Neural progenitor cell (in vitro differentiated cells): ENCODE measurements around the gene CGREF1. TPM values are rescaled to one million over a fixed set of nuclear protein-coding genes. Genes with fewer than 3 reads are reported as not detected.

Experiments
- DNase-seq: peaks from one replicate; pipeline ENCODE4 v3.0.0-alpha.2; 2016; ENCODE audit warnings: low spot score
- H2AFZ ChIP-seq: fragments of 200-600 bp; sonication (generic); replicated peaks from 2 replicates; pipeline ENCODE4 v1.6.1; 2016; ENCODE audit warnings: antibody characterized with exemption
- H3F3A ChIP-seq: fragments of 200-600 bp; sonication (generic); 2 replicates; pipeline ENCODE4 v1.6.1; 2016; ENCODE audit warnings: antibody characterized with exemption, low read depth
- H3K27ac ChIP-seq: fragments of 200-600 bp; sonication (generic); 2 replicates; pipeline ENCODE4 v1.5.1; 2016; ENCODE audit warnings: mild to moderate bottlenecking
- H3K27me3 ChIP-seq: fragments of 200-600 bp; sonication (generic); 2 replicates; pipeline ENCODE4 v1.6.1; 2016; ENCODE audit warnings: mild to moderate bottlenecking, moderate library complexity
- H3K36me3 ChIP-seq: fragments of 200-600 bp; sonication (generic); 2 replicates; pipeline ENCODE4 v1.5.1; 2016
- H3K4me1 ChIP-seq: fragments of 200-600 bp; sonication (generic); 2 replicates; pipeline ENCODE4 v1.6.1; 2016; ENCODE audit warnings: mixed run types
- H3K4me2 ChIP-seq: fragments of 200-600 bp; sonication (generic); 2 replicates; pipeline ENCODE4 v1.6.1; 2016
- H3K4me3 ChIP-seq: fragments of 200-600 bp; sonication (generic); 2 replicates; pipeline ENCODE4 v1.5.1; 2016
- H3K79me2 ChIP-seq: fragments of 200-600 bp; sonication (generic); 2 replicates; pipeline ENCODE4 v1.6.1; 2016; ENCODE audit warnings: low read depth
- H3K9ac ChIP-seq: fragments of 200-600 bp; sonication (generic); 2 replicates; pipeline ENCODE4 v1.6.1; 2016
- H3K9me3 ChIP-seq: fragments of 200-600 bp; sonication (generic); 2 replicates; pipeline ENCODE4 v1.5.1; 2016; ENCODE audit warnings: low read depth
- H4K20me1 ChIP-seq: fragments of 200-600 bp; sonication (generic); 2 replicates; pipeline ENCODE4 v1.6.1; 2016; ENCODE audit warnings: low read depth
- H3K27ac Mint-ChIP-seq: 3 replicates; pipeline ENCODE4 v1.8.0; 2021; ENCODE audit warnings: mixed read lengths
- H3K27me3 Mint-ChIP-seq: 2 replicates; pipeline ENCODE4 v1.8.0; 2022; ENCODE audit warnings: low read depth, mild to moderate bottlenecking, inconsistent platforms, moderate library complexity, mixed read lengths; ENCODE audit not compliant: insufficient read depth
- H3K36me3 Mint-ChIP-seq: 3 replicates; pipeline ENCODE4 v1.8.0; 2021; ENCODE audit warnings: mixed read lengths
- H3K4me1 Mint-ChIP-seq: 3 replicates; pipeline ENCODE4 v1.8.0; 2021; ENCODE audit warnings: mixed read lengths
- H3K4me3 Mint-ChIP-seq: 3 replicates; pipeline ENCODE4 v1.8.0; 2021; ENCODE audit warnings: mild to moderate bottlenecking, moderate library complexity, mixed read lengths
- H3K9me3 Mint-ChIP-seq: 3 replicates; pipeline ENCODE4 v1.8.0; 2020; ENCODE audit warnings: mixed read lengths
- EZH2 ChIP-seq: fragments of 200-600 bp; sonication (generic); IDR thresholded peaks from 2 replicates; pipeline ENCODE4 v1.6.1; 2017; ENCODE audit warnings: antibody characterized with exemption, mild to moderate bottlenecking, moderate library complexity
- EZH2phosphoT487 ChIP-seq: fragments of 200-600 bp; sonication (generic); IDR thresholded peaks from 2 replicates; pipeline ENCODE4 v1.6.1; 2017; ENCODE audit warnings: antibody characterized with exemption
- total RNA-seq: library from RNA; depleted of rRNA; stranded (reverse); fragments of >200 nt; gene quantifications from 2 replicates; pipeline ENCODE4 v1.2.3, GENCODE V29; 2015; ENCODE audit warnings: low replicate concordance
- TF ChIP-seq, protein P1 (sequence below): fragments of 200-600 bp; sonication (generic); IDR thresholded peaks from 2 replicates; pipeline ENCODE4 v1.5.1; 2017; ENCODE audit warnings: antibody characterized with exemption, mild to moderate bottlenecking

Gene CGREF1
- total RNA-seq, 1 donor from 2014 or later = 3.0 TPM

DNA sequence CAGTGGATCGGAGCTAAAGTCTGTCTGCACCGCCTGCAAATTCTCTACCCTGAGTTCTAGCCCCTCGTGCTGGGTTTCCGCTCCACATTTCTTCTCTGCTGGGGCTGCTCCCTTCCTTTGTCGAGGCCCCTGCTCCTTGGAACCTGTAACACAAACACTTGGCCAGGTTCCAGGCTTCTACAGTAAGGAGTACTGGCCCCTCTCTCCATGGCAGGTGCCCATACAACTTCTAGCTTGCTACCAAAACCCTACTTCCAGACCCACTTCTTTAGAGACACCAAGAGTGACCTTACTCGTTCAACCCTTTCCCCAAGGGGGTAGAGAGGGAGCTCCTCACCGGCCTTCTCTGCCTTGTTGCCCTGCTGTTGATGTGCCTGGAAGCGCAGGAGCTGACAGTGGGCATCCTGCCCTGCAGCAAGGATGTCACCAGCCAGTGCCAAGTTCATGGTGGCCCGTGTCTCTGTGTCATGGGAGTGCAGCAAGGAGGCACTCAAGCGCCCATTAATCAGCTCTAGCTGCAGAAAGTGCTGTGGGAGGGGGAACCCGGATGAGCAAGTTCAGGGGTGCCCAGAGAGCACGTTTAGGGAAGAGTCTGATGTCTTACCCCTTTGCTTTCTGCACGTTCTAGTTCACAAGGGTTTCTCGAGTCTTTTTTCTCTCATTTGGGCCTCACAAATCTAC is 14.4 kb upstream of the CGREF1 start:
- TF ChIP-seq, protein P1, sequence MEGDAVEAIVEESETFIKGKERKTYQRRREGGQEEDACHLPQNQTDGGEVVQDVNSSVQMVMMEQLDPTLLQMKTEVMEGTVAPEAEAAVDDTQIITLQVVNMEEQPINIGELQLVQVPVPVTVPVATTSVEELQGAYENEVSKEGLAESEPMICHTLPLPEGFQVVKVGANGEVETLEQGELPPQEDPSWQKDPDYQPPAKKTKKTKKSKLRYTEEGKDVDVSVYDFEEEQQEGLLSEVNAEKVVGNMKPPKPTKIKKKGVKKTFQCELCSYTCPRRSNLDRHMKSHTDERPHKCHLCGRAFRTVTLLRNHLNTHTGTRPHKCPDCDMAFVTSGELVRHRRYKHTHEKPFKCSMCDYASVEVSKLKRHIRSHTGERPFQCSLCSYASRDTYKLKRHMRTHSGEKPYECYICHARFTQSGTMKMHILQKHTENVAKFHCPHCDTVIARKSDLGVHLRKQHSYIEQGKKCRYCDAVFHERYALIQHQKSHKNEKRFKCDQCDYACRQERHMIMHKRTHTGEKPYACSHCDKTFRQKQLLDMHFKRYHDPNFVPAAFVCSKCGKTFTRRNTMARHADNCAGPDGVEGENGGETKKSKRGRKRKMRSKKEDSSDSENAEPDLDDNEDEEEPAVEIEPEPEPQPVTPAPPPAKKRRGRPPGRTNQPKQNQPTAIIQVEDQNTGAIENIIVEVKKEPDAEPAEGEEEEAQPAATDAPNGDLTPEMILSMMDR = no peak
- no peak for TF ChIP-seq EZH2phosphoT487
- no peak for TF ChIP-seq EZH2
- H3K27ac ChIP-seq = no peak overlapping the region

DNA sequence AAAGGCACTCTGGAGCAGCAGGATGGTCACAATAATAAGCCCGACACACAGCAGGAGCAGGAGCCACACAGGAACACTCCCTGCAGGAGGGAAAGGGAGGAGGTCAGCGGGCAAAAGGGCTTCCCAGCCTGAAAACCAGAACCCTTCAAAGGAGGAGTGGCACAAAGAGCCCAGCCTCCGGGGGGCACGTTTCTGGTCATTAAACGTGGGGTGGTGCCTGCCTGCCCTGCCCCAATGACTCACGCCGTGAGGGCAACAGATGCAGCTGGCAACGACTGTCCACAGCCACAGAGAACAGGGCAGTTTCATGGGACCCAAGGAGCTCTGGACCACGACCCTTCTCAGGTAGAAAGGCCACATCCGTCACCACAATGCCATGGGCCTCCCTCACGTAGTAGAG is 12.5 kb upstream of the CGREF1 start:
- no peak overlapping the region for H3K9ac ChIP-seq
- H3K4me2 ChIP-seq = no peak overlapping the region
- H3K4me3 Mint-ChIP-seq = no peak overlapping the region
- peaks cover 8% of the 10 kb centered on the region for H3F3A ChIP-seq
- H4K20me1 ChIP-seq = peaks cover 15% of the 10 kb centered on the region
- H3K36me3 ChIP-seq = no peaks in the 10 kb centered on the region
- H3K27me3 Mint-ChIP-seq = peaks cover 12% of the 10 kb centered on the region
- H3K27ac Mint-ChIP-seq = no peak overlapping the region
- no peaks in the 10 kb centered on the region for H3K27me3 ChIP-seq
- TF ChIP-seq EZH2phosphoT487 (no peak), EZH2 (no peak)
- TF ChIP-seq, protein P1 = no peak
- peaks cover 13% of the 10 kb centered on the region for H3K4me1 Mint-ChIP-seq
- H3K27ac ChIP-seq = no peak overlapping the region
- no peak for DNase-seq
- H3K4me1 ChIP-seq = peaks cover 6% of the 10 kb centered on the region
- H3K4me3 ChIP-seq = no peak overlapping the region
- no peaks in the 10 kb centered on the region for H3K9me3 Mint-ChIP-seq
- no peaks in the 10 kb centered on the region for H3K9me3 ChIP-seq
- peaks cover 16% of the 10 kb centered on the region for H3K36me3 Mint-ChIP-seq
- peaks cover 17% of the 10 kb centered on the region for H3K79me2 ChIP-seq
- no peak overlapping the region for H2AFZ ChIP-seq

More for the DNA sequence above, 14.4 kb upstream of the CGREF1 start:
- H3K4me3 Mint-ChIP-seq = peak overlapping the region; percentile 95
- H2AFZ ChIP-seq = no peak overlapping the region
- no peak overlapping the region for H3K27ac Mint-ChIP-seq
- peaks cover 10% of the 10 kb centered on the region for H3K27me3 Mint-ChIP-seq
- peak overlapping the region; percentile 83 for H3K4me2 ChIP-seq
- peak overlapping the region; percentile 83 for H3K4me3 ChIP-seq
- peaks cover 8% of the 10 kb centered on the region for H3F3A ChIP-seq
- no peaks in the 10 kb centered on the region for H3K9me3 Mint-ChIP-seq
- H3K27me3 ChIP-seq = no peaks in the 10 kb centered on the region
- H3K9ac ChIP-seq = peak overlapping the region; percentile 81
- peaks cover 16% of the 10 kb centered on the region for H3K36me3 Mint-ChIP-seq
- H3K4me1 ChIP-seq = peaks cover 6% of the 10 kb centered on the region
- peaks cover 13% of the 10 kb centered on the region for H3K4me1 Mint-ChIP-seq
- H4K20me1 ChIP-seq = peaks cover 15% of the 10 kb centered on the region
- no peaks in the 10 kb centered on the region for H3K9me3 ChIP-seq
- no peak for DNase-seq
- peaks cover 17% of the 10 kb centered on the region for H3K79me2 ChIP-seq
- no peaks in the 10 kb centered on the region for H3K36me3 ChIP-seq

DNA sequence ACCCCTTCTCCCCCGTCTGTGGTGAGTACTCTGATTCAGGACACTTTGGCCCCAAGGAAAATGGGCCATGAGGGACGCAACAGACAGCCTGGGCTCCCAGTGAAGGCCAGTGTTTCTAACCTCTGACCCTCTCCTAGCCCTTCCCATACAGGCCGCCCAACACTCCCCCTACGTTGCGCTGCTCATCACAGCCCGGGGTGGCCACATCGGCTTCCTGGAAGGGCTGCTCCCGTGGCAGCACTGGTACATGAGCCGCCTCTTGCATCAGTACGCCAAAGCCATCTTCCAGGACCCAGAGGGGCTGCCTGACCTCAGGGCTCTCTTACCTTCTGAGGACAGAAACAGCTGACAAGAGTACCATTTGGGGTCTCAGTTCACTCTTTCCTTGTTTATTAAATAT is 11.5 kb upstream of the CGREF1 start:
- H3K4me3 ChIP-seq = no peak overlapping the region
- no peak overlapping the region for H3K9ac ChIP-seq
- no peak for TF ChIP-seq EZH2
- H4K20me1 ChIP-seq = peaks cover 15% of the 10 kb centered on the region
- H3K9me3 ChIP-seq = no peaks in the 10 kb centered on the region
- H3F3A ChIP-seq = peaks cover 7% of the 10 kb centered on the region
- H3K27ac ChIP-seq = no peak overlapping the region
- H3K36me3 ChIP-seq = no peaks in the 10 kb centered on the region
- no peak for DNase-seq
- H2AFZ ChIP-seq = no peak overlapping the region
- H3K27me3 Mint-ChIP-seq = peaks cover 14% of the 10 kb centered on the region
- no peaks in the 10 kb centered on the region for H3K9me3 Mint-ChIP-seq
- H3K4me2 ChIP-seq = no peak overlapping the region
- peaks cover 17% of the 10 kb centered on the region for H3K79me2 ChIP-seq
- H3K4me1 ChIP-seq = peaks cover 6% of the 10 kb centered on the region
- no peak overlapping the region for H3K27ac Mint-ChIP-seq
- H3K4me3 Mint-ChIP-seq = no peak overlapping the region
- H3K27me3 ChIP-seq = no peaks in the 10 kb centered on the region
- peaks cover 16% of the 10 kb centered on the region for H3K36me3 Mint-ChIP-seq
- H3K4me1 Mint-ChIP-seq = peaks cover 13% of the 10 kb centered on the region
